AG10803 (cell line): ENCODE measurements around the gene ERO1A.

Source experiments
- DNase-seq: peaks from one replicate; pipeline ENCODE4 v3.0.0; 2010; ENCODE audit warnings: low read depth
- H3K4me3 ChIP-seq: 2 replicates; pipeline ENCODE4 v1.5.1; 2011; ENCODE audit warnings: mild to moderate bottlenecking, low read length, control low read depth
- TF ChIP-seq, protein P1 (sequence below): conservative IDR thresholded peaks from 2 replicates; pipeline ENCODE4 v1.5.1; 2011; ENCODE audit warnings: mild to moderate bottlenecking, low read length, control low read depth, inconsistent platforms

ERO1A gene

DNA sequence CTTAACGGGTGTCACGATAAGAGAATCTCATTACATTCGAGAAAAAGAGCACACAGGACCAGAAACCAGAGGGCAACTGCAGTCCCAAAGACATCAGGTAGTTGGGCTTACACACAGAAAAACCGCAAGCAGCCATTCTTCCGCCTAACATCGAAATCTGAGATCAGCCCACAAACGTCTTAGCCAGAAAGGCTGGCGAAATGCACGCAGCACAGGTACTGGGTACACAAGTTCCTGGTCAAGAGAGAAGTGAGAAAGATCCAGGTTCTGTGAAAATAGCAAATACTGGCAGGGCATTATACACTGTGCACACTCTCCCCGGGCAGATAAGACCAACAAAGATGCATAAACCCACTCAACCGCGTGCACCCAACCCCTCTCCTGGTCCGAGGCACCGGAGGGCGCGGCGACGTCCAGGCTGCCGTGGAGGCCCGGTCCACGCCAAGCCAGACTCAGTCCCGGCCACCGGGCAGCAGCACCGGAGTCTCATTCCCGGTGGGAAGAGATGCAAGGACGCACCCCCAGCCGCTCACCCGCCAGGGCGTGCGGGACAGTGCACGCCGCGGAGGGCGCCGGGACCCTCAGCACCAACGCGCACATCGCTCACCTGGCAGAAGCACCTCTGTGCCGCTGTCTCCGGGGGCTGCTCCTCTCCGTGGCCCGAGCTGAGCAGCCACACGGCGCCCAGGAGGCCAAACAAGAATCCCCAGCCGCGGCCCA lies 437 bp downstream of the ERO1A start:
- peak; percentile 30 for DNase-seq
- TF ChIP-seq, protein P1, sequence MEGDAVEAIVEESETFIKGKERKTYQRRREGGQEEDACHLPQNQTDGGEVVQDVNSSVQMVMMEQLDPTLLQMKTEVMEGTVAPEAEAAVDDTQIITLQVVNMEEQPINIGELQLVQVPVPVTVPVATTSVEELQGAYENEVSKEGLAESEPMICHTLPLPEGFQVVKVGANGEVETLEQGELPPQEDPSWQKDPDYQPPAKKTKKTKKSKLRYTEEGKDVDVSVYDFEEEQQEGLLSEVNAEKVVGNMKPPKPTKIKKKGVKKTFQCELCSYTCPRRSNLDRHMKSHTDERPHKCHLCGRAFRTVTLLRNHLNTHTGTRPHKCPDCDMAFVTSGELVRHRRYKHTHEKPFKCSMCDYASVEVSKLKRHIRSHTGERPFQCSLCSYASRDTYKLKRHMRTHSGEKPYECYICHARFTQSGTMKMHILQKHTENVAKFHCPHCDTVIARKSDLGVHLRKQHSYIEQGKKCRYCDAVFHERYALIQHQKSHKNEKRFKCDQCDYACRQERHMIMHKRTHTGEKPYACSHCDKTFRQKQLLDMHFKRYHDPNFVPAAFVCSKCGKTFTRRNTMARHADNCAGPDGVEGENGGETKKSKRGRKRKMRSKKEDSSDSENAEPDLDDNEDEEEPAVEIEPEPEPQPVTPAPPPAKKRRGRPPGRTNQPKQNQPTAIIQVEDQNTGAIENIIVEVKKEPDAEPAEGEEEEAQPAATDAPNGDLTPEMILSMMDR = no peak; the same call in 1 of the 2 replicates

DNA sequence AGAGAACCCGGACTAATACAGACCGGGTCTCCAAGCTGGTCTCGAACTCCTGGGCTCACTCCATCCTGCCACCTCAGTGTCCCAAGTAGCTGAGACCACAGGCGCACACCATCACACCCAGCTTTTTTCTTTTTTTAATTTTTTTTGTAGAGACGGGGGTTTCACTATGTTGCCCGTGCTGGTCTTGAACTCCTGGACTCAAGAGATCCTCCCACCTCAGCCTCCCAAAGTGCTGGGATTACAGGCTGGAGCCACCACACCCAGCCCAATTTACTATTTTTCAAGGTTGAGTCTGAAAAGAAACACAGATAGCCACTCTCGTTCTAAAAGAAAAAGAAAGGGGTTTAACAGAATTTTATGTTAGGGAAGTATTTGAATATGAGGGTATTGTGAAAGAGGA lies 1.8 kb downstream of the ERO1A start:
- no peak for DNase-seq
- TF ChIP-seq, protein P1 = no peak
- H3K4me3 ChIP-seq = no peak overlapping the region

More for the DNA sequence above, 437 bp downstream of the ERO1A start:
- peak overlapping the region; percentile 86 for H3K4me3 ChIP-seq

DNA sequence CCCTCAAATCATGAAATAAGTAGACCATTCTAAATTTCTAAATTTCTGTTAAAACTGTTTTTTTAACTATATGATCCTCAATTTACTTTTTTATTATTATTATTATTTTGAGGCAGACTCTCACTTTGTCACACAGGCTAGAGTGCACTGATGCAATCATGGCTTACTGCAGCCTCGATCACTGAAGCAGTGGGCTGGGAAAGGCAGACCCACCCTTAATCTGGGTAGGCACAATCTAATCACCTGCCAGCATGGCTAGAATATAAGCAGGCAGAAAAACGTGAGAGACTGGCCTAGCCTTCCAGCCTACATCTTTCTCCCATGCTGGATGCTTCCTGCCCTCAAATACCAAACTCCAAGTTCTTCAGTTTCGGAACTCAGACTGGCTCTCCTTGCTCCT lies 2.3 kb downstream of the ERO1A start:
- no peak overlapping the region for H3K4me3 ChIP-seq
- no peak for DNase-seq
- TF ChIP-seq, protein P1 = no peak

DNA sequence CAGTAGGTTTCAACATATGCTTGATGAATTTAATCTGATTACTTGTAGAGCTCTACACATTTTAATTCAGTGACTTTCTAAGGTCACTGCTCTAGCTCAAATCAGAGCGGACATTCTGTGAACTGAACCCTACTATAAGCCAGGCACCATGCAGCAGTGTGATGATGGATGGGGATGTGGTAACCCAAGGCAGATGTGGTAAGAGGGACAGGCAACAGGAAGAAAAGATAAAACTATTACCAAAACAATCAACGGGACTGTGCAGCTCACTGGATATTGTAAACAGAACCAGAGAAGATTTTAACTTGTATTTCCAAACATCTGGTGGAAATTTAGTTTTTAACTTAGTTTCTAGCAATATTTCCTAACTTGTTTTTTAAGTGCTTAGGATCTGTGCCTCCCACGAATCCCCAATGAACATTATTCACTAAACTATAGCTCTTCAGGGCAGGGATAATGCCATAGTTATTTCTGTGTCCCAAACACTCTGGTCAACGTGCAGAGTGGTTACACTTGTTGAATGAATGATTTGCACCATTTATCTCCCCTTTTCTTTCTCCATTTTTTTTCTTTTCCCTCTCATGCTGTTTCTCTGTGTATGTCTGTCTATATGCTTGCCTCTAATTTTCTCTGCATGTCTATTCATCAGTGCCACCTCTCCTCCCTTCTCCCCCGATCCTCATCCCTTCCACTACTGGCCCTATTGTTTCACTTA lies 3.0 kb downstream of the ERO1A start:
- peak; percentile 81 for DNase-seq
- no peak overlapping the region; the same call in 1 of the 2 replicates for H3K4me3 ChIP-seq
- TF ChIP-seq, protein P1 = no peak

DNA sequence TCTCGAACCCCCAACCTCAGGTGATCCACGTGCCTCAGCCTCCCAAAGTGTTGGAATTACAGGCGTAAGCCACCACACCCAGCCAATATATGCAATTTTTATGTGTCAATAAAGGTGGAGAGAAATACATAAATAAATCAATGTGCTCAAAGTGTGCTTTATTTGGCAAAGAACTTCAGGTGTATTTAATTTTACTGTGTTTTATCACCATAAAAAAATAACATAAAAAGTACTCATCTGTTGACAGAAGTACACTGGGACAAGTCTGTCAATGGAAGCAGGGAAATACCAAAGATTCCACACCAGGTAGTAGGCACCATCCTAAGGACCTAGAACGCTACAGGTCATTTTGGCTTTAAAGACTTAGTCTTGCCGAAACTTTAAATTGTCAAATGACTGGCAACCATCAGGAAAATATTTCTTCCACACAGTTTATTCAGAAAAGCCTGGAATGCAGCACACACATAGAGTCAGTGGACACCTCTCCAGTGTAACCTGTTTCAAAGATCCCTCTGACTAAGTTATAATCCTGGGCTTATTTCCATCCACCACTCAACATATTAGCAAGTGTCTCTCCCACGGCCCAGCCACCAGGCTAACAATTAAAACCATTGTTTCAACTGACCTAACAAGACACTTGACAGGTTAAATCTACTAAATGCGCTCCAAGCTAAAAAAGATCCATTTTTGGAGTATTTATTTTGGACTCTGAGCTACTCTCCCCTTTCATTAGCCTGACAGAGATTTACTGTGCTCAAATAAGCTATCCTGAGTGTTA lies 4.2 kb downstream of the ERO1A start:
- no peak for DNase-seq
- no peak overlapping the region for H3K4me3 ChIP-seq
- TF ChIP-seq, protein P1 = no peak

DNA sequence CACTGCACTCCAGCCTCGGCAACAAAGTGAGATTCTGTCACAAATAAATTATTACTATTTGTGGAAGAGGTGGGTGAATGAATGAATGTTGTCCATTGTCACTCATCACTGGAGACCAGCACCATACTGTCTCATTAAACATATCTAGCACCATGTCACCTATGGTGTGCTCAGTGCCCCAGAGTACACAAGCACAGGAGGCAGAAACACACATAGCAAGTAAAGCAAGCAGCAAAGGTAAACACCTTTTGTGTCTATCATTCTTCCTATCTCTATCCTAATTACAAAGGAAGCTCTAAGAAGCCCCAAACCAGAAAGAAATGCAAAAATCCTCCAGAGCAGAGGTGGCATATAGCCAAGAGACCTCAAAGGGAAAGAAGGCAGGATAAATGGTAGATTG lies 9.2 kb downstream of the ERO1A start:
- no peak for DNase-seq
- TF ChIP-seq, protein P1 = no peak
- H3K4me3 ChIP-seq = no peak overlapping the region
